ENCODE data around the gene FOXP2. TPM values are rescaled to one million over a fixed set of nuclear protein-coding genes. Genes with fewer than 3 reads are reported as not detected.

Gene FOXP2
- total RNA-seq, 1 donor from 2014 or later, result 1.1 TPM

- Histone ChIP-seq H3F3A (ENCODE audit: low read depth) (no peaks in the 10 kb centered on the region), H3K9ac (no peak overlapping the region), H3K9me3 (ENCODE audit: low read depth) (no peaks in the 10 kb centered on the region), H3K4me2 (no peak overlapping the region), H3K4me1 (no peaks in the 10 kb centered on the region), H3K36me3 (no peaks in the 10 kb centered on the region), H4K20me1 (ENCODE audit: low read depth) (no peaks in the 10 kb centered on the region), H3K27me3 (no peaks in the 10 kb centered on the region), H3K4me3 (no peak overlapping the region), H2AFZ (replicated peaks) (no peak overlapping the region), H3K79me2 (ENCODE audit: low read depth) (no peaks in the 10 kb centered on the region), H3K27ac (no peak overlapping the region)
- peaks cover 3% of the 10 kb centered on the region for H3K9me3 Mint-ChIP-seq
- no peaks in the 10 kb centered on the region for H3K27me3 Mint-ChIP-seq (ENCODE audit: insufficient read depth, low read depth)
- H3K4me3 Mint-ChIP-seq, result no peak overlapping the region
- TF ChIP-seq CTCF (IDR thresholded peaks at IDR 0.05) (no peak), EZH2 (IDR thresholded peaks at IDR 0.05) (no peak), EZH2phosphoT487 (IDR thresholded peaks at IDR 0.05) (no peak)
- no peaks in the 10 kb centered on the region for H3K36me3 Mint-ChIP-seq
- no peak for DNase-seq (ENCODE audit: low spot score)
- H3K4me1 Mint-ChIP-seq, result peaks cover 8% of the 10 kb centered on the region
- H3K27ac Mint-ChIP-seq, result no peak overlapping the region
Observed at GRCh38 chr7:114450431-114450830, 35.8 kb downstream of the FOXP2 start.

- Mint-ChIP-seq H3K9me3 (peaks cover 3% of the 10 kb centered on the region), H3K27ac (no peak overlapping the region), H3K36me3 (no peaks in the 10 kb centered on the region), H3K4me1 (no peaks in the 10 kb centered on the region), H3K27me3 (ENCODE audit: insufficient read depth, low read depth) (no peaks in the 10 kb centered on the region), H3K4me3 (no peak overlapping the region)
- H3K79me2 ChIP-seq (ENCODE audit: low read depth), result no peaks in the 10 kb centered on the region
- H3K4me1 ChIP-seq, result no peaks in the 10 kb centered on the region
- no peaks in the 10 kb centered on the region for H3K27me3 ChIP-seq
- no peaks in the 10 kb centered on the region for H4K20me1 ChIP-seq (ENCODE audit: low read depth)
- no peak overlapping the region for H3K4me2 ChIP-seq
- H3K27ac ChIP-seq, result no peak overlapping the region
- no peaks in the 10 kb centered on the region for H3K36me3 ChIP-seq
- no peak overlapping the region for H2AFZ ChIP-seq (replicated peaks)
- H3K9me3 ChIP-seq (ENCODE audit: low read depth), result no peaks in the 10 kb centered on the region
- no peak for DNase-seq (ENCODE audit: low spot score)
- TF ChIP-seq EZH2 (IDR thresholded peaks at IDR 0.05) (no peak), EZH2phosphoT487 (IDR thresholded peaks at IDR 0.05) (no peak), CTCF (IDR thresholded peaks at IDR 0.05) (no peak)
- H3F3A ChIP-seq (ENCODE audit: low read depth), result no peaks in the 10 kb centered on the region
- H3K9ac ChIP-seq, result no peak overlapping the region
- H3K4me3 ChIP-seq, result no peak overlapping the region
Observed at GRCh38 chr7:114459574-114459973, 45.0 kb downstream of the FOXP2 start.

- Histone ChIP-seq H3K9me3 (ENCODE audit: low read depth) (no peaks in the 10 kb centered on the region), H3K4me3 (no peak overlapping the region), H3K9ac (no peak overlapping the region), H2AFZ (replicated peaks) (no peak overlapping the region), H3K79me2 (ENCODE audit: low read depth) (no peaks in the 10 kb centered on the region), H3K27ac (no peak overlapping the region), H3K4me1 (no peaks in the 10 kb centered on the region), H3K36me3 (no peaks in the 10 kb centered on the region), H3F3A (ENCODE audit: low read depth) (no peaks in the 10 kb centered on the region), H3K4me2 (no peak overlapping the region), H3K27me3 (no peaks in the 10 kb centered on the region), H4K20me1 (ENCODE audit: low read depth) (no peaks in the 10 kb centered on the region)
- TF ChIP-seq CTCF (IDR thresholded peaks at IDR 0.05) (no peak), EZH2phosphoT487 (IDR thresholded peaks at IDR 0.05) (no peak), EZH2 (IDR thresholded peaks at IDR 0.05) (no peak)
- no peaks in the 10 kb centered on the region for H3K27me3 Mint-ChIP-seq (ENCODE audit: insufficient read depth, low read depth)
- peaks cover 1% of the 10 kb centered on the region for H3K9me3 Mint-ChIP-seq
- H3K4me3 Mint-ChIP-seq, result no peak overlapping the region
- H3K27ac Mint-ChIP-seq, result no peak overlapping the region
- no peak for DNase-seq (ENCODE audit: low spot score)
- H3K36me3 Mint-ChIP-seq, result no peaks in the 10 kb centered on the region
- H3K4me1 Mint-ChIP-seq, result no peaks in the 10 kb centered on the region
Observed at GRCh38 chr7:114460021-114460420, 45.4 kb downstream of the FOXP2 start.
